K562 (cell line): ENCODE results near the gene CEP19. TPM values are rescaled to one million over a fixed set of nuclear protein-coding genes. Genes with fewer than 3 reads are reported as not detected.

Source experiments
- AFF1 ChIP-seq, 2 experiments: fragments of 450-650 bp; IDR thresholded peaks; 2 replicates each; pipeline ENCODE4 v1.6.1; 2018; ENCODE audit warnings: mild to moderate bottlenecking in 2 of 2, low read depth in 1 of 2; ENCODE audit not compliant: partially characterized antibody in 2 of 2
- FOXA1 ChIP-seq: fragments of 450-650 bp; IDR thresholded peaks from 2 replicates; pipeline ENCODE4 v1.6.1; 2016; ENCODE audit warnings: mild to moderate bottlenecking, borderline replicate concordance
- HIVEP1 ChIP-seq: fragments of 250-450 bp; sonication (Bioruptor Pico); IDR thresholded peaks from 2 replicates; pipeline ENCODE4 v1.4.0; 2020; ENCODE audit warnings: mild to moderate bottlenecking
- KDM2B ChIP-seq: fragments of 250-450 bp; sonication (Bioruptor Pico); IDR thresholded peaks from 2 replicates; pipeline ENCODE4 v1.8.0; 2021; ENCODE audit warnings: mild to moderate bottlenecking, moderate library complexity
- NCOA6 ChIP-seq: fragments of 450-650 bp; IDR thresholded peaks from 2 replicates; pipeline ENCODE4 v1.6.1; 2017; ENCODE audit warnings: mild to moderate bottlenecking
- PREB ChIP-seq: sonication (generic); formaldehyde crosslinking; IDR thresholded peaks from 2 replicates; pipeline ENCODE4 v1.8.1; 2023; ENCODE audit warnings: mild to moderate bottlenecking, missing genetic modification reagents
- RFX1 ChIP-seq: fragments of 450-650 bp; IDR thresholded peaks from 2 replicates; pipeline ENCODE4 v1.6.1; 2016; ENCODE audit warnings: mild to moderate bottlenecking, moderate library complexity
- ZBTB33 ChIP-seq: sonication (generic); formaldehyde crosslinking; IDR thresholded peaks from 2 replicates; pipeline ENCODE4 v1.8.1; 2023; ENCODE audit warnings: mild to moderate bottlenecking, missing genetic modification reagents
- polyA plus RNA-seq, 8 experiments: library from polyadenylated mRNA; depleted of rRNA in 4 of 8; stranded (reverse) in 5 of 8; unstranded in 3 of 8; fragments of >200 nt; fragmentation: Nextera tagmentation in 2 of 8; fragmentation: Illumina TruSeq in 1 of 8; extraction: Ambion mirVana in 2 of 8; extraction: Trizol in 1 of 8; gene quantifications; 2 replicates each; pipeline versions ENCODE4 v1.2.1 to v1.2.3, GENCODE V29; 2011 to 2014; ENCODE audit warnings: inconsistent platforms in 1 of 8, missing spikeins in 1 of 8
- total RNA-seq, 7 experiments: library from RNA; depleted of rRNA in 6 of 7; stranded (reverse); fragments of >200 nt in 6 of 7; fragmentation: Illumina TruSeq in 2 of 7; extraction: Trizol in 2 of 7; gene quantifications; 2 replicates each; pipeline versions ENCODE4 v1.2.1 to v1.2.3, GENCODE V29; 2011 to 2021; ENCODE audit warnings: low replicate concordance in 1 of 7
- TF ChIP-seq, protein P1 (sequence below): fragments of 450-650 bp; formaldehyde crosslinking; IDR thresholded peaks from 2 replicates; pipeline ENCODE4 v1.4.0; 2022; ENCODE audit warnings: missing genetic modification characterization
- TF ChIP-seq, protein P2 (sequence below): sonication (generic); formaldehyde crosslinking; IDR thresholded peaks from 2 replicates; pipeline ENCODE4 v1.8.1; 2023; ENCODE audit warnings: mild to moderate bottlenecking, missing genetic modification reagents
- TF ChIP-seq, protein P3 (sequence below), 2 experiments: IDR thresholded peaks in 1 of 2; conservative IDR thresholded peaks in 1 of 2; 2 replicates each; pipeline ENCODE4 v1.6.1; 2016; ENCODE audit warnings: low read depth in 2 of 2, mild to moderate bottlenecking in 1 of 2, missing compliant biosample characterization in 1 of 2, missing genetic modification characterization in 1 of 2, moderate library complexity in 1 of 2

The CEP19 gene
- total and polyA plus RNA-seq, 9 of the 15 experiments (the other 6 are each of a cell fraction or from before 2014, with no cell fraction given) = 2.5 to 4.5 (median 3.7) TPM

DNA sequence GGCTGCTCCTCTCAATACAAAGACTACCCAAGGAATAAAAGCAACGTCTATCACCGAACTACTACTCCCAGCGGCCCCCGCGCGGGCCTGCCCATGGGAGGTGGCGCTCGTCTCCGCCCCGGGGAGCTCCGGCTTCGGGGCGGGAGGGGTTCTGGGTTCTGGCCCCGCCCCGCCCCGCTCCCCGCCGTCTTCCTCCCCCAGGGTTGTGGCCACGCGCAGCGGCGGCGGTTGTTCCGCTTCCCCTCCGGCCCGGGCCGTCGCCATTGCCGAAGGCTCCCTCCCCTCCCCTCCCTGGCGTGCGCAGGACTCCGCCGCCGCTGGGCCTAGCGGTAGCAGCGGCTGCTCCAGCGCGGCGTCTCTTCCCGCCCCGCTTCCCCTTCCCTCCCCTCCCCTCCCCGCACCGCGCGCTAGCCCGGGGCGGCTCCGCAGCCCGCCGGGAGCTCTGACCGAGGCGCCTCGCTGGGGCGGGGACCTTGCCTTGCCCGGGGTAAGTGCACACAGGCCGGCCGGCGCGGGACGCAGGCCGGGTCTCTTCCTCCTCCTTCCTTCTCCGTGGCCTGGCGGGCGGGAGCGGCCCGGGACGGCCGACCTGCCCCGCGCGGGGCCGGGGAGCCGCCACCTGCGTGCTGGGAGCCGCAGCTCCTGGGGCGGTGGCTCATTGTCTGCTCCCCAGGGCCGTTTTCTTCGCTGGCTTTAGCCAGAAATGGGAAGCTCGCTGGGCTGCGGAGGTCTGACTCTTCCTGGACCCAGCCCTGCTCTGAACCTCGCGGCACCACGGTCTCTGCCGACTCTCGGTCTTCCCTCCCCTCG is 27.8 kb upstream of the CEP19 start, which contains the start of gene PAK2 (continued):
- TF ChIP-seq, protein P1, sequence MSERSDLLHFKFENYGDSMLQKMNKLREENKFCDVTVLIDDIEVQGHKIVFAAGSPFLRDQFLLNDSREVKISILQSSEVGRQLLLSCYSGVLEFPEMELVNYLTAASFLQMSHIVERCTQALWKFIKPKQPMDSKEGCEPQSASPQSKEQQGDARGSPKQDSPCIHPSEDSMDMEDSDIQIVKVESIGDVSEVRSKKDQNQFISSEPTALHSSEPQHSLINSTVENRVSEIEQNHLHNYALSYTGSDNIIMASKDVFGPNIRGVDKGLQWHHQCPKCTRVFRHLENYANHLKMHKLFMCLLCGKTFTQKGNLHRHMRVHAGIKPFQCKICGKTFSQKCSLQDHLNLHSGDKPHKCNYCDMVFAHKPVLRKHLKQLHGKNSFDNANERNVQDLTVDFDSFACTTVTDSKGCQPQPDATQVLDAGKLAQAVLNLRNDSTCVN = no peak
- no peak for TF ChIP-seq FOXA1
- TF ChIP-seq RFX1 = no peak
- peak in 1 of 2 experiments; percentile 89 for TF ChIP-seq AFF1 (IDR thresholded peaks at IDR 0.05; ENCODE audit: low read depth in 1 of 2, partially characterized antibody in 2 of 2)
- TF ChIP-seq HIVEP1 = no peak
- TF ChIP-seq KDM2B (CRISPR knock-in tag) = no peak
- TF ChIP-seq, protein P2, sequence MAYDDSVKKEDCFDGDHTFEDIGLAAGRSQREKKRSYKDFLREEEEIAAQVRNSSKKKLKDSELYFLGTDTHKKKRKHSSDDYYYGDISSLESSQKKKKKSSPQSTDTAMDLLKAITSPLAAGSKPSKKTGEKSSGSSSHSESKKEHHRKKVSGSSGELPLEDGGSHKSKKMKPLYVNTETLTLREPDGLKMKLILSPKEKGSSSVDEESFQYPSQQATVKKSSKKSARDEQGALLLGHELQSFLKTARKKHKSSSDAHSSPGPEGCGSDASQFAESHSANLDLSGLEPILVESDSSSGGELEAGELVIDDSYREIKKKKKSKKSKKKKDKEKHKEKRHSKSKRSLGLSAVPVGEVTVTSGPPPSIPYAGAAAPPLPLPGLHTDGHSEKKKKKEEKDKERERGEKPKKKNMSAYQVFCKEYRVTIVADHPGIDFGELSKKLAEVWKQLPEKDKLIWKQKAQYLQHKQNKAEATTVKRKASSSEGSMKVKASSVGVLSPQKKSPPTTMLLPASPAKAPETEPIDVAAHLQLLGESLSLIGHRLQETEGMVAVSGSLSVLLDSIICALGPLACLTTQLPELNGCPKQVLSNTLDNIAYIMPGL = no peak
- no peak for TF ChIP-seq PREB (CRISPR knock-in tag)
- TF ChIP-seq, protein P3, sequence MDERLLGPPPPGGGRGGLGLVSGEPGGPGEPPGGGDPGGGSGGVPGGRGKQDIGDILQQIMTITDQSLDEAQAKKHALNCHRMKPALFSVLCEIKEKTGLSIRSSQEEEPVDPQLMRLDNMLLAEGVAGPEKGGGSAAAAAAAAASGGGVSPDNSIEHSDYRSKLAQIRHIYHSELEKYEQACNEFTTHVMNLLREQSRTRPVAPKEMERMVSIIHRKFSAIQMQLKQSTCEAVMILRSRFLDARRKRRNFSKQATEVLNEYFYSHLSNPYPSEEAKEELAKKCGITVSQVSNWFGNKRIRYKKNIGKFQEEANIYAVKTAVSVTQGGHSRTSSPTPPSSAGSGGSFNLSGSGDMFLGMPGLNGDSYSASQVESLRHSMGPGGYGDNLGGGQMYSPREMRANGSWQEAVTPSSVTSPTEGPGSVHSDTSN (CRISPR knock-in tag; IDR thresholded peaks at IDR 0.05; ENCODE audit: low read depth) = no peak
- TF ChIP-seq, protein P3 (tag; conservative IDR thresholded peaks at IDR 0.05; ENCODE audit: low read depth) = no peak
- no peak for TF ChIP-seq NCOA6
- TF ChIP-seq ZBTB33 (CRISPR knock-in tag) = no peak
